K562 treated with DMSO at 1 percent for 12 hours (cell line): Measurements from ENCODE around the gene UBL4B. TPM values are rescaled to one million over a fixed set of nuclear protein-coding genes. Genes with fewer than 3 reads are reported as not detected.

Source experiments
- total RNA-seq: library from RNA; unstranded; fragments of 300-600 nt; gene quantifications from 2 replicates; pipeline ENCODE4 v1.2.3, GENCODE V29; 2022; ENCODE audit not compliant: insufficient read depth

Gene UBL4B, protein sequence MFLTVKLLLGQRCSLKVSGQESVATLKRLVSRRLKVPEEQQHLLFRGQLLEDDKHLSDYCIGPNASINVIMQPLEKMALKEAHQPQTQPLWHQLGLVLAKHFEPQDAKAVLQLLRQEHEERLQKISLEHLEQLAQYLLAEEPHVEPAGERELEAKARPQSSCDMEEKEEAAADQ
- total RNA-seq, result not detected in 2 replicates

DNA sequence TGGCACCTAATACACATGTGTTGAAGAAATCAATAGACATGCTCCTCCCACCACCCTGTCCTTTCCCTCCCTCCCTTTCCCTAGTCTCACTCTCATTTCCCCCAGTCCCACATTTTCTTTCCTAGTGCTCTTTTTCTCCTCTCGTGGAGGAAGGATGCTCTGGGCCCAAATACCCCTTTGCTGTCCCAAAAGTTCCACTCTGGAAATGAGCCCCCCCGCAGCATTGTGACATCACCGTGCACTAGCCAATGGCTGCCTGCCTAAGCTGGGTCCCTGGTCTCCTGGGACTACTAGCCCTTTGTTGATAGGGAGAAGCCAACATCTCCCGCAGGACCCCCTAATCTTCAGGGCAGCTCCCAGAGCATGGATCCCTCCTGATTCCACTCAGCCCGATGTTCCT is at the start of gene UBL4B:
Gene UBL4B (plus strand): TSS at position 301 of the 400 bp plus-strand sequence. CDS start 92 bp downstream, at position 393.

DNA sequence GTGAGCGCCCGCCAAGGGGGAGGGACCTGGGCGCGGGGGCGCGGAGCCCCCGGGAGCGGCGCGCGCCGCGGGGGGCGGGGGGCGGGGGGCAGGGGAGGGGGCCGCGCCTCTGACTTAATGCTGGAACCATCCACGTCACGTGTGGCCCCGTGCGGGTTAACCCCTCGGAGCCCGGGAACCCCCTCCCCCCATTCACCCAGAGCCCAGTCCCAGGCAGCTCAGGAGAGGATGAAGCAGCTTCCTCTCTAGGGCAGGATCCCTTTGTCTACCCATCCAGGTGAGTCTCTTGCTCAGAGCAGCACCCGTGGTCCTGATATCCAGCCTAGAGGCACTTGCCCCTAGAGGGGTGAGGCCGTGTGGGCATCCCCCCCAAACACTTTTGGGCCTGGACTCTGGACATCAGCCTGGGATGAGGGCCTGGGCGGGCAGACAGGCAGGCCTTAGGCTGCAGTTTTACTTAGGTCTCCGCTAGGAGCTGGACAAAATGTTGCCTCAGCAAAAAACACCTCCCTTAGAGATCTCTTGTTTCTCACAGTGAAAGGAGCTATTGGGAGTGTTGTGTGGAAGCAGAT is 41.5 kb upstream of the UBL4B start, which contains the start of gene ALX3:
Gene ALX3 (minus strand): TSS at position 2 of the 572 bp plus-strand sequence. CDS start 60 bp downstream, outside the sequence.

DNA sequence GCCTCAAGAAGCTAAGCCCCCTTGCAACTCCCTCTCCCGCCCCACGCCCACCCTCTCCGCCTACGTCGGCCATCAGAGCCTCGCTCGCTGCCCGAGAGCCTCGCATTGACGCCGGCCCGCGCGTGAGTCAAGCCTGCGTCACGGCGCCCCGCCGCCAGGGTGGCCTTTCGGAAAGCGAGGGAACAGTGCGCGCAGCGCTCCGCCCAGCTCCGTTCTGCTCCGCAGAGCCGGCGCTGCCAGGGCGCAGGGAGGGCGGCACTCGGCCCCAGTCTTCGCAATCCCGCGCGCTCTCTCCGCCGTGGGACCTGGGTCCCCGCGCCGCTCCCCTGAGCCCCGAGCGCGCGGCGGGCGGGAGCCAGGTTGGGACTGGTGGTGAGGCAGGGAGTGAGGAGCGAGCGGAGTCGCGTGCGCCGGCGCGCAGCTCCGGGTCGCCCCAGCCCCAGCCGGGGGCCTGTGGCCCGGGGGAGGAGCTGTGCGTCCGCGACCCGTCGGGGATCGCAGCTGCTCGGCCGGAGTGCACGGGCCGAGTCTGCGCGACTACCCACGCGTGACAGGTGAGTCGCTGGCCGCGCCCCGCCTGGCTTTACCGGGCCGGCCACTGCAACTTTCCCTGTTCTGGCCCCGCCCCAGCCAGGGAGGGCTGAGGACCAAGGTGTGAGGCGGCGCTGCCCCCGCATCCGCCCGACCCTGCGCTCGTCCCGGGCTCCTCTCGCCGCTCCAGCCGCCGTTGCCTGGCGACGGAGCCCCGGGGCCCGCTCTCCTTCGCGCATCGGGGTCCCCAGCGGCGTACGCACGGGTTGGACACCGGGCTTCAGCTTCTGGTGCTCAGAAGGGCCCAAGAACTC is 38.3 kb downstream of the UBL4B start, which contains the start of gene SLC6A17:
Gene SLC6A17 (plus strand): TSS at position 165 of the 845 bp plus-strand sequence. CDS start 16,436 bp downstream, outside the sequence.

Other genes starting within 250 kb of the UBL4B start
- 5.3 and 9.7 TPM in 2 replicates for gene CSF1, start 201.6 kb upstream of the UBL4B start, total RNA-seq
- gene AHCYL1, start 127.7 kb upstream of the UBL4B start, total RNA-seq, result 40.2 and 101 TPM in 2 replicates
- 13.5 and 37.4 TPM in 2 replicates for gene STRIP1, start 77.8 kb upstream of the UBL4B start, total RNA-seq
- not detected in 2 replicates for gene ALX3, start 41.8 kb upstream of the UBL4B start, total RNA-seq
- not detected in 2 replicates for gene SLC6A17, start 38.1 kb downstream of the UBL4B start, total RNA-seq
- gene KCNC4, start 97.9 kb downstream of the UBL4B start, total RNA-seq, result 0.50 and 2.3 TPM in 2 replicates
- 12.0 and 29.9 TPM in 2 replicates for gene RBM15, start 226.9 kb downstream of the UBL4B start, total RNA-seq